K562 (cell line): Measurements from ENCODE around the gene SLCO2B1. TPM values are rescaled to one million over a fixed set of nuclear protein-coding genes. Genes with fewer than 3 reads are reported as not detected.
A peak's percentile ranks its signal among the peaks of the same experiment; 100 is the strongest.

ENCODE experiments used
- BDP1 ChIP-seq: IDR thresholded peaks from 3 replicates; pipeline ENCODE4 v1.6.1; 2011; ENCODE audit not compliant: insufficient read length, insufficient read depth
- DMBX1 ChIP-seq: fragments of 250-450 bp; sonication (Bioruptor Pico); IDR thresholded peaks from 2 replicates; pipeline ENCODE4 v1.8.0; 2022; ENCODE audit warnings: inconsistent platforms, mild to moderate bottlenecking, moderate library complexity, borderline replicate concordance
- E2F6 ChIP-seq, 2 experiments: IDR thresholded peaks; 2 replicates each; pipeline ENCODE4 v1.6.1; 2011; ENCODE audit warnings: borderline replicate concordance in 1 of 2, control low read depth in 1 of 2, low read depth in 1 of 2, low read length in 1 of 2, mild to moderate bottlenecking in 1 of 2, mixed read lengths in 1 of 2, moderate library complexity in 1 of 2; ENCODE audit not compliant: insufficient read depth in 1 of 2, insufficient read length in 1 of 2, poor library complexity in 1 of 2, severe bottlenecking in 1 of 2; ENCODE audit errors: extremely low read depth in 1 of 2
- ERF ChIP-seq: fragments of 450-650 bp; formaldehyde crosslinking; IDR thresholded peaks from 2 replicates; pipeline ENCODE4 v1.4.0; 2020; ENCODE audit warnings: mild to moderate bottlenecking, mixed read lengths
- FOXM1 ChIP-seq, 2 experiments: fragments of 450-650 bp in 1 of 2; sonication (generic) in 1 of 2; formaldehyde crosslinking in 1 of 2; IDR thresholded peaks; 2 replicates each; pipeline versions ENCODE4 v1.6.1 to v1.9.0; 2017 to 2022; ENCODE audit warnings: low read depth in 2 of 2, mild to moderate bottlenecking in 2 of 2, missing genetic modification reagents in 1 of 2, moderate library complexity in 1 of 2
- HIVEP1 ChIP-seq: fragments of 250-450 bp; sonication (Bioruptor Pico); IDR thresholded peaks from 2 replicates; pipeline ENCODE4 v1.4.0; 2020; ENCODE audit warnings: mild to moderate bottlenecking
- MNT ChIP-seq, 2 experiments: fragments of 450-650 bp; conservative IDR thresholded peaks; 2 replicates each; pipeline ENCODE4 v1.6.1; 2017; ENCODE audit warnings: mild to moderate bottlenecking in 2 of 2, moderate library complexity in 2 of 2
- MYC ChIP-seq, 2 experiments: fragments of 250-450 bp in 1 of 2; sonication (Bioruptor Pico) in 1 of 2; IDR thresholded peaks; 2 replicates each; pipeline versions ENCODE4 v1.5.1 to v1.6.1; 2012 to 2021; ENCODE audit warnings: low read depth in 2 of 2, borderline replicate concordance in 1 of 2, improper control_type of control experiment in 1 of 2, low read length in 1 of 2, mild to moderate bottlenecking in 1 of 2, moderate library complexity in 1 of 2
- NCOR1 ChIP-seq: fragments of 450-650 bp; IDR thresholded peaks from 2 replicates; pipeline ENCODE4 v1.6.1; 2016; ENCODE audit warnings: mild to moderate bottlenecking, moderate library complexity
- POLR2A ChIP-seq: fragments of 450-650 bp; conservative IDR thresholded peaks from 2 replicates; pipeline ENCODE4 v1.6.1; 2016
- SFPQ ChIP-seq: fragments of 200-400 bp; formaldehyde crosslinking; IDR thresholded peaks from 2 replicates; pipeline ENCODE4 v1.6.1; 2017; ENCODE audit warnings: mild to moderate bottlenecking, low read depth, low read length, moderate library complexity
- TFAM ChIP-seq: fragments of 250-450 bp; sonication (Bioruptor Pico); conservative IDR thresholded peaks from 2 replicates; pipeline ENCODE4 v1.5.0; 2021; ENCODE audit warnings: mild to moderate bottlenecking, moderate library complexity
- XRCC3 ChIP-seq: fragments of 450-650 bp; IDR thresholded peaks from 2 replicates; pipeline ENCODE4 v1.6.1; 2017; ENCODE audit warnings: mild to moderate bottlenecking, moderate library complexity
- ZNF699 ChIP-seq: fragments of 250-450 bp; sonication (Bioruptor Pico); IDR thresholded peaks from 2 replicates; pipeline ENCODE4 v1.8.0; 2021; ENCODE audit warnings: mild to moderate bottlenecking, moderate library complexity; ENCODE audit not compliant: insufficient replicate concordance
- polyA plus RNA-seq, 8 experiments: library from polyadenylated mRNA; depleted of rRNA in 4 of 8; stranded (reverse) in 5 of 8; unstranded in 3 of 8; fragments of >200 nt; fragmentation: Nextera tagmentation in 2 of 8; fragmentation: Illumina TruSeq in 1 of 8; extraction: Ambion mirVana in 2 of 8; extraction: Trizol in 1 of 8; gene quantifications; 2 replicates each; pipeline versions ENCODE4 v1.2.1 to v1.2.3, GENCODE V29; 2011 to 2014; ENCODE audit warnings: inconsistent platforms in 1 of 8, missing spikeins in 1 of 8
- total RNA-seq, 7 experiments: library from RNA; depleted of rRNA in 6 of 7; stranded (reverse); fragments of >200 nt in 6 of 7; fragmentation: Illumina TruSeq in 2 of 7; extraction: Trizol in 2 of 7; gene quantifications; 2 replicates each; pipeline versions ENCODE4 v1.2.1 to v1.2.3, GENCODE V29; 2011 to 2021; ENCODE audit warnings: low replicate concordance in 1 of 7
- TF ChIP-seq, protein P1 (sequence below): fragments of 450-650 bp; IDR thresholded peaks from 2 replicates; pipeline ENCODE4 v1.6.1; 2016; ENCODE audit warnings: mild to moderate bottlenecking
- TF ChIP-seq, protein P2 (sequence below): fragments of 450-650 bp; formaldehyde crosslinking; IDR thresholded peaks from 2 replicates; pipeline ENCODE4 v1.4.0; 2022; ENCODE audit warnings: mild to moderate bottlenecking, moderate library complexity

The SLCO2B1 gene
- total and polyA plus RNA-seq, 9 of the 15 experiments (the other 6 are each of a cell fraction or from before 2014, with no cell fraction given), result 0.70 to 14.7 (median 7.6) TPM

DNA sequence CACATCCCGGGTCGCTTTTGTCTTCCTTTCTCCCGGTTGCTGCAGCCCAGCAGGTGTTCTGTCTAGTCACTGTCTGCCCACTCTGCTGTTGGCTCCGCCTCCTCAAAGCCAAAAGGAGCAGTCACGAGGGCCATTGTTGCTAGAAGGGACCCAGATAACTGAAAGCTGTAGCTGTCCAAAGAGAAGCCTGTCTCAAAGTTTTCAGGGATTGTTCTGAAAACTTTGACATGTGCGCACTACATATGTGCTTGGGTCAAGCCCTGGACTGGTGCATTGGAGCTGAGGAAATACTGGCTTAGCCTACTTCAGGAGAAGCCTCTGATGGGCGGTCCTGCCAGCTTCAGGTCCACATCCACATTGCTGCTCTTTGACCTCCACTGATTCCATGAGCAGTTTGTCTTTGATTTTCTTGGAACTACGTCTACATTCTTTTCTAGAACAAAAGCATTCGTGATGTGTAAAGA lies 45.4 kb upstream of the SLCO2B1 start (continued):
- TF ChIP-seq SFPQ (no peak), HIVEP1 (CRISPR knock-in tag) (0 out of 2 replicates have a peak, but pooled peaks have one; percentile 40), XRCC3 (no peak), ERF (CRISPR knock-in tag) (0 out of 2 replicates have a peak, but pooled peaks have one; percentile 42), FOXM1 (IDR thresholded peaks at IDR 0.05; ENCODE audit: low read depth) (no peak; the same call in 1 of the 2 replicates), FOXM1 (CRISPR knock-in tag; IDR thresholded peaks at IDR 0.05; ENCODE audit: low read depth) (no peak), BDP1 (no peak), TFAM (no peak), MNT (conservative IDR thresholded peaks at IDR 0.05) (peak; percentile 53 to 78; a peak in 3 of 4 replicates), MYC (IDR thresholded peaks at IDR 0.05; ENCODE audit: low read depth, low read length) (peak; percentile 76; the same call in 1 of the 2 replicates), MYC (CRISPR knock-in tag; IDR thresholded peaks at IDR 0.05; ENCODE audit: borderline replicate concordance, low read depth) (no peak), ZNF699 (CRISPR knock-in tag) (no peak), DMBX1 (CRISPR knock-in tag) (0 out of 2 replicates have a peak, but pooled peaks have one; percentile 35), NCOR1 (peak; percentile 52), POLR2A (0 out of 2 replicates have a peak, but pooled peaks have one; percentile 47), E2F6 (IDR thresholded peaks at IDR 0.05; ENCODE audit: borderline replicate concordance in 1 of 2, extremely low read depth in 1 of 2, insufficient read depth in 1 of 2, insufficient read length in 1 of 2, low read depth in 1 of 2, low read length in 1 of 2, poor library complexity in 1 of 2, severe bottlenecking in 1 of 2) (peak in 1 of 2 experiments; percentile 26)
- TF ChIP-seq, protein P1, sequence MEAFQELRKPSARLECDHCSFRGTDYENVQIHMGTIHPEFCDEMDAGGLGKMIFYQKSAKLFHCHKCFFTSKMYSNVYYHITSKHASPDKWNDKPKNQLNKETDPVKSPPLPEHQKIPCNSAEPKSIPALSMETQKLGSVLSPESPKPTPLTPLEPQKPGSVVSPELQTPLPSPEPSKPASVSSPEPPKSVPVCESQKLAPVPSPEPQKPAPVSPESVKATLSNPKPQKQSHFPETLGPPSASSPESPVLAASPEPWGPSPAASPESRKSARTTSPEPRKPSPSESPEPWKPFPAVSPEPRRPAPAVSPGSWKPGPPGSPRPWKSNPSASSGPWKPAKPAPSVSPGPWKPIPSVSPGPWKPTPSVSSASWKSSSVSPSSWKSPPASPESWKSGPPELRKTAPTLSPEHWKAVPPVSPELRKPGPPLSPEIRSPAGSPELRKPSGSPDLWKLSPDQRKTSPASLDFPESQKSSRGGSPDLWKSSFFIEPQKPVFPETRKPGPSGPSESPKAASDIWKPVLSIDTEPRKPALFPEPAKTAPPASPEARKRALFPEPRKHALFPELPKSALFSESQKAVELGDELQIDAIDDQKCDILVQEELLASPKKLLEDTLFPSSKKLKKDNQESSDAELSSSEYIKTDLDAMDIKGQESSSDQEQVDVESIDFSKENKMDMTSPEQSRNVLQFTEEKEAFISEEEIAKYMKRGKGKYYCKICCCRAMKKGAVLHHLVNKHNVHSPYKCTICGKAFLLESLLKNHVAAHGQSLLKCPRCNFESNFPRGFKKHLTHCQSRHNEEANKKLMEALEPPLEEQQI, result 0 out of 2 replicates have a peak, but pooled peaks have one; percentile 42
- TF ChIP-seq, protein P2, sequence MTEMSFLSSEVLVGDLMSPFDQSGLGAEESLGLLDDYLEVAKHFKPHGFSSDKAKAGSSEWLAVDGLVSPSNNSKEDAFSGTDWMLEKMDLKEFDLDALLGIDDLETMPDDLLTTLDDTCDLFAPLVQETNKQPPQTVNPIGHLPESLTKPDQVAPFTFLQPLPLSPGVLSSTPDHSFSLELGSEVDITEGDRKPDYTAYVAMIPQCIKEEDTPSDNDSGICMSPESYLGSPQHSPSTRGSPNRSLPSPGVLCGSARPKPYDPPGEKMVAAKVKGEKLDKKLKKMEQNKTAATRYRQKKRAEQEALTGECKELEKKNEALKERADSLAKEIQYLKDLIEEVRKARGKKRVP (CRISPR knock-in tag), result 0 out of 2 replicates have a peak, but pooled peaks have one; percentile 5
